Epithelial cell of esophagus (primary cell): ENCODE measurements around the gene TMEM233.

Source experiments
- DNase-seq: peaks from one replicate; pipeline ENCODE4 v3.0.0; 2010; ENCODE audit warnings: low read depth
- H3K4me3 ChIP-seq: 2 replicates; pipeline ENCODE4 v1.5.1; 2011; ENCODE audit warnings: mild to moderate bottlenecking, low read length, control low read depth
- TF ChIP-seq, protein P1 (sequence below): IDR thresholded peaks from 2 replicates; pipeline ENCODE4 v1.5.1; 2011; ENCODE audit warnings: low read depth, mild to moderate bottlenecking, low read length, control low read depth, inconsistent platforms; ENCODE audit not compliant: insufficient read depth; ENCODE audit errors: missing control alignments

The TMEM233 gene

GRCh38 chr12:119570771-119571170, 22.8 kb upstream of the TMEM233 start:
- TF ChIP-seq, protein P1, sequence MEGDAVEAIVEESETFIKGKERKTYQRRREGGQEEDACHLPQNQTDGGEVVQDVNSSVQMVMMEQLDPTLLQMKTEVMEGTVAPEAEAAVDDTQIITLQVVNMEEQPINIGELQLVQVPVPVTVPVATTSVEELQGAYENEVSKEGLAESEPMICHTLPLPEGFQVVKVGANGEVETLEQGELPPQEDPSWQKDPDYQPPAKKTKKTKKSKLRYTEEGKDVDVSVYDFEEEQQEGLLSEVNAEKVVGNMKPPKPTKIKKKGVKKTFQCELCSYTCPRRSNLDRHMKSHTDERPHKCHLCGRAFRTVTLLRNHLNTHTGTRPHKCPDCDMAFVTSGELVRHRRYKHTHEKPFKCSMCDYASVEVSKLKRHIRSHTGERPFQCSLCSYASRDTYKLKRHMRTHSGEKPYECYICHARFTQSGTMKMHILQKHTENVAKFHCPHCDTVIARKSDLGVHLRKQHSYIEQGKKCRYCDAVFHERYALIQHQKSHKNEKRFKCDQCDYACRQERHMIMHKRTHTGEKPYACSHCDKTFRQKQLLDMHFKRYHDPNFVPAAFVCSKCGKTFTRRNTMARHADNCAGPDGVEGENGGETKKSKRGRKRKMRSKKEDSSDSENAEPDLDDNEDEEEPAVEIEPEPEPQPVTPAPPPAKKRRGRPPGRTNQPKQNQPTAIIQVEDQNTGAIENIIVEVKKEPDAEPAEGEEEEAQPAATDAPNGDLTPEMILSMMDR, result no peak
- H3K4me3 ChIP-seq, result no peak overlapping the region
- no peak for DNase-seq

DNA sequence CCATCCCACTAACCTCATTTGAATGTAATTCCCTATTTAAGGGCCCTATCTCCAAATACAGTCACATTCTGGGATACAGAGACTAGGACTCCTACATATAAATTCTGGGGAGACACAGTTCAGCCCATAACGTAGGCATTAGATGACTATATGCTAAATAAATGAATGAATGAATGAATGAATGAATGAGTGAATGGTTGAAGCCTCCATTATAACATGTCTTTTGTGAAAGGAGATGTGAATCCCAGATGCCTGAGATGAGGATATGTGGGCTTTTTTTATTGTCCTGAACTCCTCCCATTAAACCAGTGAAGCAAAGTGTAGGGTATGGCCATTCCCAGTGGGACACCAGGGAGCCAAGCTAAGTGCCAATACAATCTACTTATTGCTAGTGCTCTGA, 20.5 kb upstream of the TMEM233 start:
- no peak for DNase-seq
- no peak overlapping the region for H3K4me3 ChIP-seq
- TF ChIP-seq, protein P1, result no peak

DNA sequence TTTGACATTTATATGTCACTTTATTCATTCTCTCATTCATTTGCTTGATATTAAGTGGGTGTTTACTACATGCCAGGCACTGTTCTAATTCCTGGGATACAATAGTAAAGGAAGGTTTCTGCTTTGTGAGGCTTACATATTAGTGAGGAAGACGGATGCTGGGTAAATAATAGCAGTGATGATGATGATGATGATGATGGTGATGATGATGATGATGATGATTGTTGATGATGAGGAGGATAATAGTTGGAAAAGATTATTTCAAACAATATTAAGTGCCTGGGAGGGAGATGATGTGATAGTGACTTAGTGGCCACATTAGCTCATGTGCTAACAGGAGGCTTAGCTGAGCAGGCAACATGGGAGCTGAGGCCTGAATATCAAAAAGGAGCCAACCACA, 19.3 kb upstream of the TMEM233 start:
- H3K4me3 ChIP-seq, result no peak overlapping the region
- TF ChIP-seq, protein P1, result no peak
- no peak for DNase-seq

GRCh38 chr12:119576118-119576810, 17.3 kb upstream of the TMEM233 start:
- TF ChIP-seq, protein P1, result no peak
- DNase-seq, result no peak
- H3K4me3 ChIP-seq, result no peak overlapping the region

GRCh38 chr12:119576915-119577314, 16.7 kb upstream of the TMEM233 start:
- no peak for DNase-seq
- TF ChIP-seq, protein P1, result no peak
- H3K4me3 ChIP-seq, result no peak overlapping the region

- no peak overlapping the region for H3K4me3 ChIP-seq
- DNase-seq, result peak; percentile 38
- TF ChIP-seq, protein P1, result no peak
Measured at GRCh38 chr12:119578112-119578511, 15.5 kb upstream of the TMEM233 start.

GRCh38 chr12:119589097-119589496, 4.5 kb upstream of the TMEM233 start:
- H3K4me3 ChIP-seq, result no peak overlapping the region
- DNase-seq, result no peak
- TF ChIP-seq, protein P1, result no peak
